Fibroblast of lung (primary cell): ENCODE data around the gene C1orf210.

Experiments used
- EZH2 ChIP-seq: IDR thresholded peaks from 2 replicates; pipeline ENCODE4 v1.5.1; 2012; ENCODE audit warnings: low read length, control low read depth, mild to moderate bottlenecking; ENCODE audit errors: missing control alignments
- TF ChIP-seq, protein P1 (sequence below), 2 donors: IDR thresholded peaks in 1 of 2; conservative IDR thresholded peaks in 1 of 2; 1 replicate in 1 of 2; 2 replicates in 1 of 2; pipeline ENCODE4 v1.5.1; 2011 to 2012; ENCODE audit warnings: low read length in 2 of 2, control low read depth in 1 of 2, inconsistent platforms in 1 of 2, low read depth in 1 of 2, mild to moderate bottlenecking in 1 of 2

- TF ChIP-seq, protein P1, sequence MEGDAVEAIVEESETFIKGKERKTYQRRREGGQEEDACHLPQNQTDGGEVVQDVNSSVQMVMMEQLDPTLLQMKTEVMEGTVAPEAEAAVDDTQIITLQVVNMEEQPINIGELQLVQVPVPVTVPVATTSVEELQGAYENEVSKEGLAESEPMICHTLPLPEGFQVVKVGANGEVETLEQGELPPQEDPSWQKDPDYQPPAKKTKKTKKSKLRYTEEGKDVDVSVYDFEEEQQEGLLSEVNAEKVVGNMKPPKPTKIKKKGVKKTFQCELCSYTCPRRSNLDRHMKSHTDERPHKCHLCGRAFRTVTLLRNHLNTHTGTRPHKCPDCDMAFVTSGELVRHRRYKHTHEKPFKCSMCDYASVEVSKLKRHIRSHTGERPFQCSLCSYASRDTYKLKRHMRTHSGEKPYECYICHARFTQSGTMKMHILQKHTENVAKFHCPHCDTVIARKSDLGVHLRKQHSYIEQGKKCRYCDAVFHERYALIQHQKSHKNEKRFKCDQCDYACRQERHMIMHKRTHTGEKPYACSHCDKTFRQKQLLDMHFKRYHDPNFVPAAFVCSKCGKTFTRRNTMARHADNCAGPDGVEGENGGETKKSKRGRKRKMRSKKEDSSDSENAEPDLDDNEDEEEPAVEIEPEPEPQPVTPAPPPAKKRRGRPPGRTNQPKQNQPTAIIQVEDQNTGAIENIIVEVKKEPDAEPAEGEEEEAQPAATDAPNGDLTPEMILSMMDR (conservative IDR thresholded peaks at IDR 0.05 in 1 of 2, IDR thresholded peaks at IDR 0.05 in 1 of 2; ENCODE audit: low read depth in 1 of 2, low read length in 2 of 2) = no peak
- no peak for TF ChIP-seq EZH2
These were observed 22.2 kb upstream of the C1orf210 start for GRCh38 chr1:43307458-43308158.
